Adipocyte (in vitro differentiated cells): ENCODE measurements around the gene KLHL35.
"Not testable (repeated sequence)": the region's sequence is repeated elsewhere in the genome, so short reads cannot be mapped to it uniquely, and the experiment has no call there.

Experiments used
- DNase-seq: peaks from one replicate; pipeline ENCODE4 v3.0.0-alpha.2; 2015; ENCODE audit warnings: low read depth
- H3K27me3 ChIP-seq: replicated peaks from 2 replicates; pipeline ENCODE4 v1.7.0; 2013; ENCODE audit warnings: mild to moderate bottlenecking, low read length, moderate library complexity; ENCODE audit not compliant: control insufficient read depth, insufficient read depth
- H3K36me3 ChIP-seq: 2 replicates; pipeline ENCODE4 v1.7.0; 2013; ENCODE audit warnings: low read length, mild to moderate bottlenecking, moderate library complexity; ENCODE audit not compliant: control insufficient read depth, insufficient read depth, severe bottlenecking
- H3K4me1 ChIP-seq: 2 replicates; pipeline ENCODE4 v1.7.0; 2013; ENCODE audit warnings: mild to moderate bottlenecking, low read length, moderate library complexity; ENCODE audit not compliant: control insufficient read depth, insufficient read depth
- H3K4me3 ChIP-seq: 2 replicates; pipeline ENCODE4 v1.7.0; 2013; ENCODE audit warnings: mild to moderate bottlenecking, low read length, moderate library complexity
- H3K9ac ChIP-seq: 2 replicates; pipeline ENCODE4 v1.7.0; 2013; ENCODE audit warnings: mild to moderate bottlenecking, low read length, moderate library complexity
- H3K9me3 ChIP-seq: 2 replicates; pipeline ENCODE4 v1.7.0; 2013; ENCODE audit warnings: mild to moderate bottlenecking, low read length, moderate library complexity; ENCODE audit not compliant: control insufficient read depth

The KLHL35 gene

GRCh38 chr11:75413146-75413545, 19.9 kb downstream of the KLHL35 start:
- not testable (repeated sequence) for H3K27me3 ChIP-seq, DNase-seq, H3K4me3 ChIP-seq, H3K4me1 ChIP-seq, H3K9me3 ChIP-seq, H3K9ac ChIP-seq
- H3K36me3 ChIP-seq = peaks cover 30% of the 10 kb centered on the region

GRCh38 chr11:75409971-75410370, 23.0 kb downstream of the KLHL35 start:
- H3K27me3 ChIP-seq, H3K4me3 ChIP-seq, H3K9ac ChIP-seq, H3K9me3 ChIP-seq, DNase-seq: not testable (repeated sequence)
- Histone ChIP-seq H3K36me3 (peaks cover 56% of the 10 kb centered on the region), H3K4me1 (peaks cover 12% of the 10 kb centered on the region)

- Histone ChIP-seq H3K36me3 (peaks cover 60% of the 10 kb centered on the region), H3K4me1 (peaks cover 9% of the 10 kb centered on the region), H3K9ac (no peak overlapping the region), H3K27me3 (no peaks in the 10 kb centered on the region), H3K9me3 (no peaks in the 10 kb centered on the region), H3K4me3 (no peak overlapping the region)
- DNase-seq = no peak
Measured at GRCh38 chr11:75408957-75409219, 24.1 kb downstream of the KLHL35 start.

- H3K36me3 ChIP-seq = peaks cover 73% of the 10 kb centered on the region
- no peaks in the 10 kb centered on the region for H3K27me3 ChIP-seq
- peak overlapping the region; percentile 7 for H3K9ac ChIP-seq
- H3K4me3 ChIP-seq = no peak overlapping the region
- DNase-seq = no peak
- no peaks in the 10 kb centered on the region for H3K9me3 ChIP-seq
- H3K4me1 ChIP-seq = peaks cover 22% of the 10 kb centered on the region
Measured at GRCh38 chr11:75406338-75406777, 26.6 kb downstream of the KLHL35 start.

GRCh38 chr11:75403983-75404658, 28.9 kb downstream of the KLHL35 start:
- Histone ChIP-seq H3K4me3 (no peak overlapping the region), H3K36me3 (peaks cover 78% of the 10 kb centered on the region), H3K27me3 (no peaks in the 10 kb centered on the region), H3K9me3 (no peaks in the 10 kb centered on the region), H3K9ac (no peak overlapping the region), H3K4me1 (peaks cover 25% of the 10 kb centered on the region)
- DNase-seq = no peak

GRCh38 chr11:75403037-75403436, 30.0 kb downstream of the KLHL35 start:
- H3K4me1 ChIP-seq = peaks cover 25% of the 10 kb centered on the region
- no peak overlapping the region for H3K4me3 ChIP-seq
- no peak for DNase-seq
- H3K9me3 ChIP-seq = no peaks in the 10 kb centered on the region
- H3K36me3 ChIP-seq = peaks cover 70% of the 10 kb centered on the region
- no peaks in the 10 kb centered on the region for H3K27me3 ChIP-seq
- H3K9ac ChIP-seq = peak overlapping the region; percentile 18

GRCh38 chr11:75402002-75402773, 30.8 kb downstream of the KLHL35 start:
- H3K9ac ChIP-seq = peak overlapping the region; percentile 100
- peak overlapping the region; percentile 100 for H3K4me3 ChIP-seq
- H3K4me1 ChIP-seq = peaks cover 25% of the 10 kb centered on the region
- H3K36me3 ChIP-seq = peaks cover 64% of the 10 kb centered on the region
- no peaks in the 10 kb centered on the region for H3K27me3 ChIP-seq
- no peaks in the 10 kb centered on the region for H3K9me3 ChIP-seq
- DNase-seq = no peak

GRCh38 chr11:75400146-75400865, 32.7 kb downstream of the KLHL35 start:
- peak; percentile 48 for DNase-seq
- Histone ChIP-seq H3K9me3 (no peaks in the 10 kb centered on the region), H3K36me3 (peaks cover 45% of the 10 kb centered on the region)

GRCh38 chr11:75399344-75400145, 33.5 kb downstream of the KLHL35 start, which contains the start of gene RPS3:
TSS of gene RPS3 (plus strand) at chr11:75399518. CDS start at chr11:75399548, 30 bp downstream.
- Histone ChIP-seq H3K9me3 (no peaks in the 10 kb centered on the region), H3K9ac (peak within 1 kb of the TSS; percentile 100), H3K27me3 (peaks cover 3% of the 10 kb centered on the region), H3K4me1 (peaks cover 22% of the 10 kb centered on the region), H3K4me3 (peak within 1 kb of the TSS; percentile 100), H3K36me3 (peaks cover 37% of the 10 kb centered on the region)
- peak; percentile 97 for DNase-seq

More at GRCh38 chr11:75400146-75400865, 32.7 kb downstream of the KLHL35 start:
- Histone ChIP-seq H3K4me1 (peaks cover 22% of the 10 kb centered on the region), H3K27me3 (peaks cover 3% of the 10 kb centered on the region), H3K4me3 (peak overlapping the region; percentile 100), H3K9ac (peak overlapping the region; percentile 100)

GRCh38 chr11:75398906-75399305, 34.1 kb downstream of the KLHL35 start:
- Histone ChIP-seq H3K36me3 (peaks cover 31% of the 10 kb centered on the region), H3K4me3 (no peak overlapping the region), H3K4me1 (peaks cover 22% of the 10 kb centered on the region), H3K9ac (no peak overlapping the region), H3K27me3 (peaks cover 3% of the 10 kb centered on the region), H3K9me3 (no peaks in the 10 kb centered on the region)
- DNase-seq = no peak
